ENCODE data around the gene ACSM3. TPM values are rescaled to one million over a fixed set of nuclear protein-coding genes. Genes with fewer than 3 reads are reported as not detected.

The ACSM3 gene
- total RNA-seq, 2 donors from 2014 or later = 1.6 to 1.8 TPM

GRCh38 chr16:20743591-20743990, 20.2 kb upstream of the ACSM3 start:
- Histone ChIP-seq H3K4me3 (ENCODE audit: low read length) (no peak overlapping the region), H3K4me1 (ENCODE audit: control insufficient read depth, insufficient read depth, low read length) (no peaks in the 10 kb centered on the region), H3K9ac (ENCODE audit: extremely low read depth, low read length, poor library complexity, severe bottlenecking) (no peak overlapping the region), H3K27ac (ENCODE audit: low read depth, low read length) (no peak overlapping the region), H3K9me3 (ENCODE audit: control insufficient read depth, low read length) (peaks cover 17% of the 10 kb centered on the region), H3K27me3 (ENCODE audit: control insufficient read depth, insufficient read depth, low read length, poor library complexity, severe bottlenecking) (no peaks in the 10 kb centered on the region), H3K36me3 (ENCODE audit: control insufficient read depth, insufficient read depth, low read length) (peaks cover 4% of the 10 kb centered on the region)
- peaks cover 3% of the 10 kb centered on the region for H3K36me3 Mint-ChIP-seq (ENCODE audit: low read depth)
- DNase-seq = no peak
- TF ChIP-seq, protein P1, sequence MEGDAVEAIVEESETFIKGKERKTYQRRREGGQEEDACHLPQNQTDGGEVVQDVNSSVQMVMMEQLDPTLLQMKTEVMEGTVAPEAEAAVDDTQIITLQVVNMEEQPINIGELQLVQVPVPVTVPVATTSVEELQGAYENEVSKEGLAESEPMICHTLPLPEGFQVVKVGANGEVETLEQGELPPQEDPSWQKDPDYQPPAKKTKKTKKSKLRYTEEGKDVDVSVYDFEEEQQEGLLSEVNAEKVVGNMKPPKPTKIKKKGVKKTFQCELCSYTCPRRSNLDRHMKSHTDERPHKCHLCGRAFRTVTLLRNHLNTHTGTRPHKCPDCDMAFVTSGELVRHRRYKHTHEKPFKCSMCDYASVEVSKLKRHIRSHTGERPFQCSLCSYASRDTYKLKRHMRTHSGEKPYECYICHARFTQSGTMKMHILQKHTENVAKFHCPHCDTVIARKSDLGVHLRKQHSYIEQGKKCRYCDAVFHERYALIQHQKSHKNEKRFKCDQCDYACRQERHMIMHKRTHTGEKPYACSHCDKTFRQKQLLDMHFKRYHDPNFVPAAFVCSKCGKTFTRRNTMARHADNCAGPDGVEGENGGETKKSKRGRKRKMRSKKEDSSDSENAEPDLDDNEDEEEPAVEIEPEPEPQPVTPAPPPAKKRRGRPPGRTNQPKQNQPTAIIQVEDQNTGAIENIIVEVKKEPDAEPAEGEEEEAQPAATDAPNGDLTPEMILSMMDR (conservative IDR thresholded peaks at IDR 0.05) = no peak
- H3K4me1 Mint-ChIP-seq = peaks cover 7% of the 10 kb centered on the region
- H3K27me3 Mint-ChIP-seq (ENCODE audit: insufficient read depth) = peaks cover 1% of the 10 kb centered on the region
- peaks cover 24% of the 10 kb centered on the region for H3K9me3 Mint-ChIP-seq
- H3K27ac Mint-ChIP-seq = no peak overlapping the region
- H3K4me3 Mint-ChIP-seq = no peak overlapping the region

GRCh38 chr16:20744922-20745440, 18.8 kb upstream of the ACSM3 start:
- Histone ChIP-seq H3K9ac (ENCODE audit: extremely low read depth, low read length, poor library complexity, severe bottlenecking) (no peak overlapping the region), H3K27ac (ENCODE audit: low read depth, low read length) (no peak overlapping the region), H3K9me3 (ENCODE audit: control insufficient read depth, low read length) (peaks cover 17% of the 10 kb centered on the region), H3K4me3 (ENCODE audit: low read length) (no peak overlapping the region), H3K4me1 (ENCODE audit: control insufficient read depth, insufficient read depth, low read length) (no peaks in the 10 kb centered on the region), H3K27me3 (ENCODE audit: control insufficient read depth, insufficient read depth, low read length, poor library complexity, severe bottlenecking) (no peaks in the 10 kb centered on the region), H3K36me3 (ENCODE audit: control insufficient read depth, insufficient read depth, low read length) (no peaks in the 10 kb centered on the region)
- Mint-ChIP-seq H3K4me3 (no peak overlapping the region), H3K27me3 (ENCODE audit: insufficient read depth) (peaks cover 5% of the 10 kb centered on the region), H3K36me3 (ENCODE audit: low read depth) (no peaks in the 10 kb centered on the region), H3K4me1 (peaks cover 7% of the 10 kb centered on the region), H3K27ac (no peak overlapping the region), H3K9me3 (peaks cover 25% of the 10 kb centered on the region)
- TF ChIP-seq, protein P1 (conservative IDR thresholded peaks at IDR 0.05) = no peak
- 79 to 87% methylated on average over 7 of the region's 7 CpGs for WGBS, 2 experiments (ENCODE audit: insufficient coverage in 1 of 2, insufficient read length in 1 of 2)
- DNase-seq = no peak

DNA sequence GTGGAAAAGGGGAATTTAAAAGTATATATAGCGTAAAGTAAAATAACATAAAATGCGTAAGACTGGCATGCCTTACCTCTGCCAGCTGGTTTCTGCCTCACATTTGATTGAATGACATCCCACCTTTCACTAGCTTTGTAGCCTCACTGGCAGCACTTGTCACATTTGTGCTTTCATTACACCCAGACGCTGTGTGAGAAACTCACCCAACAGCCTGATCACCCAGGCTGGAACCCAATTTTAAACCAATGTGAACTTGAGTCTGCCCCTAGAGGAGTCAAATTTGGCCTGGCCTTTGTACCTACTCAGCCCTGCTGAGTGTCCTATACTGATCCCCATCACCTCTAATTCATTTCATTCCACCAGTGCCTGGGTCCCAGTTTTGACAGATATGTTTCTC, 17.4 kb upstream of the ACSM3 start:
- TF ChIP-seq, protein P1 (conservative IDR thresholded peaks at IDR 0.05) = no peak
- Mint-ChIP-seq H3K4me3 (no peak overlapping the region), H3K27me3 (ENCODE audit: insufficient read depth) (peaks cover 8% of the 10 kb centered on the region), H3K27ac (no peak overlapping the region), H3K9me3 (peaks cover 25% of the 10 kb centered on the region), H3K4me1 (no peaks in the 10 kb centered on the region), H3K36me3 (ENCODE audit: low read depth) (no peaks in the 10 kb centered on the region)
- Histone ChIP-seq H3K4me1 (ENCODE audit: control insufficient read depth, insufficient read depth, low read length) (no peaks in the 10 kb centered on the region), H3K9me3 (ENCODE audit: control insufficient read depth, low read length) (peaks cover 17% of the 10 kb centered on the region), H3K4me3 (ENCODE audit: low read length) (no peak overlapping the region), H3K36me3 (ENCODE audit: control insufficient read depth, insufficient read depth, low read length) (no peaks in the 10 kb centered on the region), H3K9ac (ENCODE audit: extremely low read depth, low read length, poor library complexity, severe bottlenecking) (no peak overlapping the region), H3K27me3 (ENCODE audit: control insufficient read depth, insufficient read depth, low read length, poor library complexity, severe bottlenecking) (no peaks in the 10 kb centered on the region), H3K27ac (ENCODE audit: low read depth, low read length) (no peak overlapping the region)
- 88 to 93% methylated on average over 2 to 3 of the region's 3 CpGs for WGBS, 2 experiments (ENCODE audit: insufficient coverage in 1 of 2, insufficient read length in 1 of 2)
- DNase-seq = no peak

All from endodermal cell (in vitro differentiated cells).